ENCODE data around the gene ZBTB7C.

DNA sequence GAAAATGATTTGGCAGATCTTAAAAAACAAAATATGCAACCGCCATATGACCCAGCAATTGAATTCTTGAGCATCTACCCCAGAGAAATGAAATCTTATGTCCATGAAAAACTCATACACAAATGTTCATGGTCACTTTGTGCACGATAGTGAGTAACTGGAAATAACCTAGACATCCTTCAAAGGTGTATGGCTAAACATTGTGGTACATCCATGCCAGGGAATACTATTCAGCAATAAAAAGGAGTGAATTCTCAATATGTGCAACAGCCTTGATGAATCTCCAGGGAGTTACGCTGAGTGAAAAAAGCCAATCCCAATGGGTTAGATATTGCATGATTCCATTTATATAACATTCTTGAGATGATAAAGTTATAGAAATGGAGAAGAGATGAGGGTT lies 366.0 kb downstream of the ZBTB7C start:
- TF ChIP-seq, protein P1, sequence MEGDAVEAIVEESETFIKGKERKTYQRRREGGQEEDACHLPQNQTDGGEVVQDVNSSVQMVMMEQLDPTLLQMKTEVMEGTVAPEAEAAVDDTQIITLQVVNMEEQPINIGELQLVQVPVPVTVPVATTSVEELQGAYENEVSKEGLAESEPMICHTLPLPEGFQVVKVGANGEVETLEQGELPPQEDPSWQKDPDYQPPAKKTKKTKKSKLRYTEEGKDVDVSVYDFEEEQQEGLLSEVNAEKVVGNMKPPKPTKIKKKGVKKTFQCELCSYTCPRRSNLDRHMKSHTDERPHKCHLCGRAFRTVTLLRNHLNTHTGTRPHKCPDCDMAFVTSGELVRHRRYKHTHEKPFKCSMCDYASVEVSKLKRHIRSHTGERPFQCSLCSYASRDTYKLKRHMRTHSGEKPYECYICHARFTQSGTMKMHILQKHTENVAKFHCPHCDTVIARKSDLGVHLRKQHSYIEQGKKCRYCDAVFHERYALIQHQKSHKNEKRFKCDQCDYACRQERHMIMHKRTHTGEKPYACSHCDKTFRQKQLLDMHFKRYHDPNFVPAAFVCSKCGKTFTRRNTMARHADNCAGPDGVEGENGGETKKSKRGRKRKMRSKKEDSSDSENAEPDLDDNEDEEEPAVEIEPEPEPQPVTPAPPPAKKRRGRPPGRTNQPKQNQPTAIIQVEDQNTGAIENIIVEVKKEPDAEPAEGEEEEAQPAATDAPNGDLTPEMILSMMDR (IDR thresholded peaks at IDR 0.05), result no peak
- no peak for TF ChIP-seq EZH2 (IDR thresholded peaks at IDR 0.05)
